HG03108 (cell line): ENCODE measurements around the gene CGB3.
"Not testable (repeated sequence)": the region's sequence is repeated elsewhere in the genome, so short reads cannot be mapped to it uniquely, and the experiment has no call there.

Experiments used
- ATAC-seq: cut with Tn5 transposase; IDR thresholded peaks from one replicate; pipeline ENCODE4 v1.9.1; 2021; ENCODE audit warnings: moderate library complexity; ENCODE audit not compliant: unreplicated experiment

The CGB3 gene

GRCh38 chr19:49042666-49043065 lies 18.5 kb upstream of the CGB3 start:
- ATAC-seq = not testable (repeated sequence)

- ATAC-seq = no peak
Measured at GRCh38 chr19:49042177-49042576, 18.0 kb upstream of the CGB3 start.

- not testable (repeated sequence) for ATAC-seq
Measured at GRCh38 chr19:49039736-49040135, 15.6 kb upstream of the CGB3 start.

GRCh38 chr19:49038557-49039276 lies 14.6 kb upstream of the CGB3 start:
- ATAC-seq = not testable (repeated sequence)

GRCh38 chr19:49038111-49038510 lies 14.0 kb upstream of the CGB3 start:
- ATAC-seq = not testable (repeated sequence)

GRCh38 chr19:49036815-49037214 lies 12.7 kb upstream of the CGB3 start, which contains the start of gene CGB1:
Gene CGB1, minus strand, starts transcription at chr19:49036895. Its CDS starts 184 bp downstream, at chr19:49036711.
- not testable (repeated sequence) for ATAC-seq

- not testable (repeated sequence) for ATAC-seq
Measured at GRCh38 chr19:49031642-49032301, 7.6 kb upstream of the CGB3 start, which contains the start of gene CGB2. Gene CGB2, plus strand, starts transcription at chr19:49031890. Its CDS starts 206 bp downstream, at chr19:49032096.

GRCh38 chr19:49030323-49030722 lies 6.2 kb upstream of the CGB3 start:
- not testable (repeated sequence) for ATAC-seq

GRCh38 chr19:49029749-49030148 lies 5.6 kb upstream of the CGB3 start:
- ATAC-seq = not testable (repeated sequence)

GRCh38 chr19:49028686-49029085 lies 4.6 kb upstream of the CGB3 start:
- ATAC-seq = not testable (repeated sequence)

GRCh38 chr19:49025599-49025998 lies 1.5 kb upstream of the CGB3 start:
- not testable (repeated sequence) for ATAC-seq

GRCh38 chr19:49025088-49025487 lies 955 bp upstream of the CGB3 start:
- not testable (repeated sequence) for ATAC-seq

- no peak for ATAC-seq
Measured at GRCh38 chr19:49022116-49022515, 2.0 kb downstream of the CGB3 start.

- no peak for ATAC-seq
Measured at GRCh38 chr19:49020931-49021895, 2.9 kb downstream of the CGB3 start.

- ATAC-seq = no peak
Measured at GRCh38 chr19:49020342-49020741, 3.8 kb downstream of the CGB3 start.

GRCh38 chr19:49019242-49019932 lies 4.7 kb downstream of the CGB3 start:
- ATAC-seq = no peak

- not testable (repeated sequence) for ATAC-seq
Measured at GRCh38 chr19:49018388-49019241, 5.5 kb downstream of the CGB3 start.

GRCh38 chr19:49017666-49018351 lies 6.3 kb downstream of the CGB3 start:
- peak; percentile 42 for ATAC-seq
